H9 (cell line): ENCODE results near the gene SORCS2. TPM values are rescaled to one million over a fixed set of nuclear protein-coding genes. Genes with fewer than 3 reads are reported as not detected.

Source experiments
- DNase-seq: peaks from one replicate; pipeline ENCODE4 v3.0.0-alpha.2; 2017
- H2AFZ ChIP-seq: one replicate; pipeline ENCODE4 v1.6.1; 2013; ENCODE audit warnings: mild to moderate bottlenecking, low read length, control low read depth, moderate library complexity
- H2AK5ac ChIP-seq: 2 replicates; pipeline ENCODE4 v1.6.1; 2013; ENCODE audit warnings: low read length, control low read depth, mixed read lengths; ENCODE audit not compliant: insufficient read length
- H2BK120ac ChIP-seq: one replicate; pipeline ENCODE4 v1.6.1; 2013; ENCODE audit warnings: low read depth, mild to moderate bottlenecking, low read length, control low read depth, inconsistent platforms; ENCODE audit not compliant: poor library complexity, severe bottlenecking
- H2BK12ac ChIP-seq: 2 replicates; pipeline ENCODE4 v1.6.1; 2013; ENCODE audit warnings: low read length, control low read depth, mixed read lengths, low read depth; ENCODE audit not compliant: insufficient read length
- H2BK15ac ChIP-seq: 2 replicates; pipeline ENCODE4 v1.6.1; 2013; ENCODE audit warnings: low read depth, low read length, control low read depth
- H2BK20ac ChIP-seq: one replicate; pipeline ENCODE4 v1.6.1; 2013; ENCODE audit warnings: low read depth, mild to moderate bottlenecking, low read length, control low read depth, inconsistent platforms; ENCODE audit not compliant: poor library complexity, severe bottlenecking
- H2BK5ac ChIP-seq: 2 replicates; pipeline ENCODE4 v1.6.1; 2013; ENCODE audit warnings: low read length, control low read depth, mixed read lengths; ENCODE audit not compliant: insufficient read length
- H3K14ac ChIP-seq: 2 replicates; pipeline ENCODE4 v1.6.1; 2013; ENCODE audit warnings: low read length, control low read depth; ENCODE audit not compliant: insufficient read depth
- H3K18ac ChIP-seq: 2 replicates; pipeline ENCODE4 v1.6.1; 2013; ENCODE audit warnings: low read depth, mild to moderate bottlenecking, mixed read lengths, low read length, control low read depth; ENCODE audit not compliant: insufficient read length
- H3K23ac ChIP-seq: 2 replicates; pipeline ENCODE4 v1.6.1; 2013; ENCODE audit warnings: low read length, control low read depth, mixed read lengths, low read depth; ENCODE audit not compliant: insufficient read length
- H3K23me2 ChIP-seq: 2 replicates; pipeline ENCODE4 v1.6.1; 2013; ENCODE audit warnings: low read depth, mild to moderate bottlenecking, mixed read lengths, low read length, control low read depth; ENCODE audit not compliant: insufficient read length, poor library complexity, severe bottlenecking
- H3K27ac ChIP-seq: 2 replicates; pipeline ENCODE4 v1.5.1; 2013; ENCODE audit warnings: low read length, control low read depth, mixed read lengths, low read depth; ENCODE audit not compliant: insufficient read length
- H3K27me3 ChIP-seq: 2 replicates; pipeline ENCODE4 v1.6.1; 2013; ENCODE audit warnings: low read length, control low read depth, inconsistent platforms; ENCODE audit not compliant: insufficient read depth
- H3K4ac ChIP-seq: 2 replicates; pipeline ENCODE4 v1.6.1; 2013; ENCODE audit warnings: low read depth, mild to moderate bottlenecking, control low read depth, inconsistent platforms, low read length, moderate library complexity
- H3K4me1 ChIP-seq: 2 replicates; pipeline ENCODE4 v1.6.1; 2013; ENCODE audit warnings: low read length, control low read depth, inconsistent platforms; ENCODE audit not compliant: insufficient read depth
- H3K4me2 ChIP-seq: 2 replicates; pipeline ENCODE4 v1.6.1; 2013; ENCODE audit warnings: low read length, control low read depth, mixed read lengths; ENCODE audit not compliant: insufficient read length, insufficient read depth
- H3K56ac ChIP-seq: 2 replicates; pipeline ENCODE4 v1.6.1; 2013; ENCODE audit warnings: low read depth, mild to moderate bottlenecking, mixed read lengths, low read length, control low read depth; ENCODE audit not compliant: insufficient read length
- H3K79me1 ChIP-seq: 2 replicates; pipeline ENCODE4 v1.6.1; 2013; ENCODE audit warnings: low read depth, mild to moderate bottlenecking, moderate library complexity, low read length, control low read depth, inconsistent platforms; ENCODE audit not compliant: insufficient read depth, poor library complexity, severe bottlenecking
- H3K79me2 ChIP-seq: 2 replicates; pipeline ENCODE4 v1.6.1; 2013; ENCODE audit warnings: low read length, control low read depth, inconsistent platforms; ENCODE audit not compliant: insufficient read depth
- H3K9ac ChIP-seq: 2 replicates; pipeline ENCODE4 v1.6.1; 2013; ENCODE audit warnings: low read length, control low read depth, mixed read lengths; ENCODE audit not compliant: insufficient read length; ENCODE audit errors: extremely low read depth
- H3K9me3 ChIP-seq: one replicate; pipeline ENCODE4 v1.6.1; 2013; ENCODE audit warnings: low read depth, low read length, inconsistent platforms; ENCODE audit not compliant: control insufficient read depth
- H3T11ph ChIP-seq: one replicate; pipeline ENCODE4 v1.6.1; 2013; ENCODE audit warnings: mild to moderate bottlenecking, low read length, control low read depth, inconsistent platforms
- H4K20me1 ChIP-seq: one replicate; pipeline ENCODE4 v1.6.1; 2013; ENCODE audit not compliant: control insufficient read depth, insufficient read length, insufficient read depth
- H4K5ac ChIP-seq: 2 replicates; pipeline ENCODE4 v1.6.1; 2013; ENCODE audit warnings: low read depth, mild to moderate bottlenecking, mixed read lengths, low read length, control low read depth; ENCODE audit not compliant: insufficient read length
- H4K8ac ChIP-seq: replicated peaks from 2 replicates; pipeline ENCODE4 v1.6.1; 2013; ENCODE audit warnings: low read length, control low read depth, mixed read lengths, low read depth; ENCODE audit not compliant: insufficient read length
- H4K91ac ChIP-seq: 2 replicates; pipeline ENCODE4 v1.6.1; 2013; ENCODE audit warnings: low read depth, mild to moderate bottlenecking, moderate library complexity, mixed read lengths, low read length, control low read depth; ENCODE audit not compliant: insufficient read length
- H3K27ac Mint-ChIP-seq, 3 experiments: 2 replicates in 2 of 3; 3 replicates in 1 of 3; pipeline ENCODE4 v1.8.0; 2020 to 2021; ENCODE audit warnings: mixed read lengths in 3 of 3, mild to moderate bottlenecking in 1 of 3, moderate library complexity in 1 of 3
- H3K27me3 Mint-ChIP-seq: 2 replicates; pipeline ENCODE4 v1.8.0; 2021; ENCODE audit warnings: low read depth, mild to moderate bottlenecking, moderate library complexity, mixed read lengths
- H3K36me3 Mint-ChIP-seq, 3 experiments: 2 replicates in 2 of 3; 3 replicates in 1 of 3; pipeline ENCODE4 v1.8.0; 2020 to 2021; ENCODE audit warnings: low read depth in 3 of 3, mixed read lengths in 3 of 3; ENCODE audit not compliant: insufficient read depth in 1 of 3
- H3K4me1 Mint-ChIP-seq, 2 experiments: 2 replicates each; pipeline ENCODE4 v1.8.0; 2020; ENCODE audit warnings: mixed read lengths in 2 of 2
- H3K4me3 Mint-ChIP-seq, 2 experiments: 2 replicates in 1 of 2; 3 replicates in 1 of 2; pipeline ENCODE4 v1.8.0; 2020 to 2021; ENCODE audit warnings: mild to moderate bottlenecking in 2 of 2, mixed read lengths in 2 of 2, moderate library complexity in 1 of 2
- H3K9me3 Mint-ChIP-seq, 2 experiments: 2 replicates in 1 of 2; 3 replicates in 1 of 2; pipeline ENCODE4 v1.8.0; 2020; ENCODE audit warnings: mild to moderate bottlenecking in 2 of 2, mixed read lengths in 2 of 2, moderate library complexity in 1 of 2
- WGBS: extraction: QIAGEN DNeasy Blood & Tissue Kit; methylation state at CpG from one replicate; pipeline ENCODE4 v1.1.7; 2013; ENCODE audit warnings: missing lambda C conversion rate, low lambda C conversion rate, mixed read lengths; ENCODE audit not compliant: insufficient read length; ENCODE audit errors: extremely low coverage; 5-methylcytosine and 5-hydroxymethylcytosine counted together
- total RNA-seq: library from RNA; stranded (reverse); gene quantifications from 2 replicates; pipeline ENCODE4 v1.2.1, GENCODE V29; 2021
- TF ChIP-seq, protein P1 (sequence below): fragments of 200-600 bp; sonication (generic); conservative IDR thresholded peaks from 3 replicates; pipeline ENCODE4 v1.8.0; 2021; ENCODE audit warnings: antibody characterized with exemption, mild to moderate bottlenecking

The SORCS2 gene
- total RNA-seq, 1 experiment from 2014 or later = 0.57 TPM

DNA sequence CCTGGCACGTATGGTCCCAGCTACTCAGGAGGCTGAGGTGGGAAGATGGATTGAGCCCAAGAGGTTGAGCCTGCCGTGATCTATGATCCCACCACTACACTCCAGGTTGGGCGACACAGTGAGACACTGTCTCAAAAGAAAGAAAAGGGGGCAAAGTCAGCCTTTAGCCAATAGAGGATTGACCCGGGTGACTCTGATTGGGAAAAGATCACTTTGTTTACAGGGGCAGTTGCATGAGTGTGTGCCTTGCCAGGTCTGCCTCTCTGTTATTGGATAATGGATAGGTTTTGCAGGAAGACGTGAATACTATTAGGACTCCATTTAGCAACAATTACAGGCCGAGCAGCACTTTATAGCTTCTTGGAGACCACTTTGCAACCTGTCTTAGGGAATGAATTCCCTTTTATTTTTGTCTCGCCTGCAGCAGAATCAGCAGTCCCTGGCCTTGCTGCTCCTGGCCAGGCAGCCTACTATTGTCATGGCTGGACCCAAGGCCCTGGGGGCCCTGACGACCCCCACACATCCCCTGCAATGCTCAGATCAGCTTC, 345.6 kb downstream of the SORCS2 start:
- H3K18ac ChIP-seq = no peak overlapping the region
- no peak overlapping the region for H3K9ac ChIP-seq
- Mint-ChIP-seq H3K4me1 (peaks cover 0 to 5% of the 10 kb centered on the region in 2 experiments; a peak in 1 of 4 replicates), H3K27me3 (peaks cover 4% of the 10 kb centered on the region), H3K9me3 (peaks cover 5 to 7% of the 10 kb centered on the region in 2 experiments; a peak in 4 of 5 replicates), H3K4me3 (no peak overlapping the region), H3K27ac (no peak overlapping the region), H3K36me3 (peaks cover 0 to 2% (median 0%) of the 10 kb centered on the region in 3 experiments; a peak in 2 of 7 replicates)
- H3K23ac ChIP-seq = no peak overlapping the region
- no peak overlapping the region for H2BK12ac ChIP-seq
- no peak overlapping the region for H3T11ph ChIP-seq
- H2AFZ ChIP-seq = no peak overlapping the region
- no peak overlapping the region for H2BK20ac ChIP-seq
- H3K79me2 ChIP-seq = no peaks in the 10 kb centered on the region
- no peak overlapping the region for H3K27ac ChIP-seq
- H4K20me1 ChIP-seq = no peaks in the 10 kb centered on the region
- WGBS = no CpG with 5 or more reads among the region's 8 CpGs
- H3K4ac ChIP-seq = no peak overlapping the region
- no peaks in the 10 kb centered on the region for H3K27me3 ChIP-seq
- TF ChIP-seq, protein P1, sequence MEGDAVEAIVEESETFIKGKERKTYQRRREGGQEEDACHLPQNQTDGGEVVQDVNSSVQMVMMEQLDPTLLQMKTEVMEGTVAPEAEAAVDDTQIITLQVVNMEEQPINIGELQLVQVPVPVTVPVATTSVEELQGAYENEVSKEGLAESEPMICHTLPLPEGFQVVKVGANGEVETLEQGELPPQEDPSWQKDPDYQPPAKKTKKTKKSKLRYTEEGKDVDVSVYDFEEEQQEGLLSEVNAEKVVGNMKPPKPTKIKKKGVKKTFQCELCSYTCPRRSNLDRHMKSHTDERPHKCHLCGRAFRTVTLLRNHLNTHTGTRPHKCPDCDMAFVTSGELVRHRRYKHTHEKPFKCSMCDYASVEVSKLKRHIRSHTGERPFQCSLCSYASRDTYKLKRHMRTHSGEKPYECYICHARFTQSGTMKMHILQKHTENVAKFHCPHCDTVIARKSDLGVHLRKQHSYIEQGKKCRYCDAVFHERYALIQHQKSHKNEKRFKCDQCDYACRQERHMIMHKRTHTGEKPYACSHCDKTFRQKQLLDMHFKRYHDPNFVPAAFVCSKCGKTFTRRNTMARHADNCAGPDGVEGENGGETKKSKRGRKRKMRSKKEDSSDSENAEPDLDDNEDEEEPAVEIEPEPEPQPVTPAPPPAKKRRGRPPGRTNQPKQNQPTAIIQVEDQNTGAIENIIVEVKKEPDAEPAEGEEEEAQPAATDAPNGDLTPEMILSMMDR = no peak
- no peak overlapping the region for H3K56ac ChIP-seq
- H2BK120ac ChIP-seq = no peak overlapping the region
- H3K4me2 ChIP-seq = no peak overlapping the region
- no peak overlapping the region for H4K91ac ChIP-seq
- H3K4me1 ChIP-seq = no peaks in the 10 kb centered on the region; the same call in 1 of the 2 replicates
- no peaks in the 10 kb centered on the region for H3K9me3 ChIP-seq
- no peak overlapping the region for H4K8ac ChIP-seq
- H2BK5ac ChIP-seq = no peak overlapping the region
- no peaks in the 10 kb centered on the region for H3K23me2 ChIP-seq
- no peak overlapping the region for H2BK15ac ChIP-seq
- H2AK5ac ChIP-seq = no peak overlapping the region
- no peak for DNase-seq
- no peaks in the 10 kb centered on the region for H3K79me1 ChIP-seq
- H3K14ac ChIP-seq = no peak overlapping the region
- no peak overlapping the region for H4K5ac ChIP-seq
